Raji (cell line): ENCODE results near the gene RGS14.

Source experiments
- POLR2A ChIP-seq: IDR thresholded peaks from 2 replicates; pipeline ENCODE4 v1.6.1; 2011; ENCODE audit warnings: low read depth, low read length, control low read depth; ENCODE audit not compliant: insufficient read depth

RGS14 gene

GRCh38 chr5:177364159-177364962, 6.6 kb downstream of the RGS14 start:
- no peak for TF ChIP-seq POLR2A

- no peak for TF ChIP-seq POLR2A
These were observed 8.3 kb downstream of the RGS14 start for GRCh38 chr5:177365845-177366527.

GRCh38 chr5:177366528-177367322, 9.0 kb downstream of the RGS14 start:
- no peak for TF ChIP-seq POLR2A

DNA sequence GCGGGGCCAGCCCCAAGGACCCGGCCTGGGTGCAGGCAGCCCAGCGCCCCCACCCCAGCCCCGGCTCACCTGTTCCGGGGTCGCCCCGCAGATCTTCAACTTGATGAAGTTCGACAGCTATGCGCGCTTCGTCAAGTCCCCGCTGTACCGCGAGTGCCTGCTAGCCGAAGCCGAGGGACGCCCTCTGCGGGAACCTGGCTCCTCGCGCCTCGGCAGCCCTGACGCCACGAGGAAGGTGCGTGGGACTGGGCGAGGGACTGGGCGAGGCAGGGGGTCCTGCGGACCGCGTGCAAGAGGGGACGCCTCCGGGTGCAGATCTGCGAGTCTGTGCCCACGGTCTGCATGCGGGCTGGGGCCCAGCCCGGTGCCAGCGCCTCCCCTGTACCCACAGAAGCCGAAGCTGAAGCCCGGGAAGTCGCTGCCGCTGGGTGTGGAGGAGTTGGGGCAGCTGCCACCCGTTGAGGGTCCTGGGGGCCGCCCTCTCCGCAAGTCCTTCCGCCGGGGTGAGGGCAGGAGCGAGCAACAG, 9.7 kb downstream of the RGS14 start:
- TF ChIP-seq POLR2A: no peak

- no peak for TF ChIP-seq POLR2A
These were observed 10.5 kb downstream of the RGS14 start for GRCh38 chr5:177367981-177368868.

- no peak for TF ChIP-seq POLR2A
These were observed 11.3 kb downstream of the RGS14 start for GRCh38 chr5:177368869-177369644.

- TF ChIP-seq POLR2A: no peak
These were observed 12.1 kb downstream of the RGS14 start for GRCh38 chr5:177369645-177370440.

GRCh38 chr5:177370488-177371119, 12.9 kb downstream of the RGS14 start:
- TF ChIP-seq POLR2A: no peak

GRCh38 chr5:177371120-177372033, 13.7 kb downstream of the RGS14 start:
- no peak for TF ChIP-seq POLR2A

DNA sequence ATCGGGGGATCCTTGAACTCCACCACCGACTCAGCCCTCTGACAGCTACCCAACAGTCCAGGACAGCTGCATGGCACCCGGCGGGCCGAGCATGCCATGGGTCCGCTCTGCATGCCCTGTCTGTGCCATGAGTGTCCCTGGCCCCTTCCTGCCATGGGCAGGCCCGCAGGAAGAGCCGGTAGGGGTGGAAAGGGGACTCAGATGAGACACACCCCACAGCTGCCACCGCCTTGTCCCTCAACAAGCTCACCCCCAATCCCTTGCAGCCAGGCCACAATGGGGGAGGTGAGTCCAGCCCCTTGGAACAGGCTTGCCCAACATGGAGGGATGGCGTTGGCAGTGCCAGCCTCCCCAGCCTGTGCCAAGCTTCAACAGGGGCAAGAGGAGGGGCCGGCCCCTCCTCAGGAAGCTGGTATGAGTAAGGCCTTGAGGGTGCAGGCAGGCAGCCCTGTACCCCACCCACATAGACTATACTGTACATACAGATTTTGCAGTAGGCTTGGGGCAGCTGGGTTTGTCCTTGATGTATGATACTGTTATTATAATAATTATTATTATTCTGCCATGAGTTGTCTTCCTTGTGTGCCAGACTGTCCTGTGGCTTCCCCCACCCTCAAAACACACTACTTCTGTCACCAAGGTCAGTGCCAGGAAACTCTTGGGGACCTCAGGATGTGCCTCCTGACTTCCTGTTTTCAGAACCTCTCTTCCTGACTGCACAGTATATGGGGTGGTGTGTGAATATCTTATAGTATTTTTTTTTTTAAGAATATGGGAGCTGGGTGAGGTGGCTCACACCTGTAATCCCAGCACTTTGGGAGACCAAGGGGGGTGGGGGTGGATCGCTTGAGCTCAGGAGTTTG, 14.5 kb downstream of the RGS14 start:
- no peak for TF ChIP-seq POLR2A

DNA sequence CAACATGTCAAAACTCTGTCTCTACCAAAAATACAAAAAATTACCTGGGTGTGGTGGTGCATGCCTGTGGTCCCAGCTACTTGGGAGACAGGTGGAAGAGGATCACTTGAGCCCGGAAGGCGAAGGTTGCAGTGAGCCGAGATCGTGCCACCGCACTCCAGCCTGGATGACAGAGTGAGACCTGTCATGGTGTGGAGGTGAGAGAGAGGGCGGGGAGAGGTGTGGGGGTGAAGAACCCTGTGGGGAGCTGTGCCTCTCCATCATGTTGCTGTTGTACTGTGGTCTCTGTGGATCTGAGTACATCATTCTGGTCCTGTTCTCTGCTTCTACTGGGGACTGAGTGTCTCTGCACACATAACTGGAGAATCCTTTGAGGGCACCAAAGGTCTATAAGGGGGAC, 15.2 kb downstream of the RGS14 start:
- TF ChIP-seq POLR2A: no peak
